CD4-positive, alpha-beta T cell treated with Interleukin-12 subunit alpha and Interleukin-12 subunit beta, for 1 hour (primary cell): Measurements from ENCODE around the gene PDE1A.
"Not testable (repeated sequence)": the region's sequence is repeated elsewhere in the genome, so short reads cannot be mapped to it uniquely, and the experiment has no call there.

Experiments used
- DNase-seq: peaks from one replicate; pipeline ENCODE4 v3.0.0-alpha.2; 2020

The PDE1A gene

DNA sequence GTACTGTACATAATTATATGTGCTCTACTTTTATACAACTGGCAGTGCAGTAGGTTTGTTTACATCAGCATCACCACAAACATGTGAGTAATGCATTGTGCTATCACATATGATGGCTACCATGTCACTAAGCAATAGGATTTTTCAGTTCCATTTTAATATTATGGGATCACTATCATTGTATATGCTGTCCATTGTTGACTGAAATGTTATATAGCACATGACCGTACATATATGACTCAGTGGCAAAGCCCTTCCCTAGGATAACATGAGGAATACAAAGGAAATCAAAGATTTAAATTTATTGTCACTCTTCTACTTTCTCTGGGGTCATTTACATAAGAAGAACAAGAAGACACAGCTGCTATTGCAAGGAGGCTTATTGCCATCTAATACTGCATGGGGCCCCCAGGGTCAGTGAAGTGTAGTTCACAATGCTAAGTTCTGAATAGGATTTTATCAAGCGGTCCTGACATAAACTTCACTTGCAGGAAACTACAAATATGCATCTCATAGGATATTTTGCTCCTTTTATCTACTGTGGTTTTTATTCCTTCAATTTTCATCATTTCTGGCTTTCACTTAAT lies 21.8 kb downstream of the PDE1A start:
- DNase-seq, result no peak

DNA sequence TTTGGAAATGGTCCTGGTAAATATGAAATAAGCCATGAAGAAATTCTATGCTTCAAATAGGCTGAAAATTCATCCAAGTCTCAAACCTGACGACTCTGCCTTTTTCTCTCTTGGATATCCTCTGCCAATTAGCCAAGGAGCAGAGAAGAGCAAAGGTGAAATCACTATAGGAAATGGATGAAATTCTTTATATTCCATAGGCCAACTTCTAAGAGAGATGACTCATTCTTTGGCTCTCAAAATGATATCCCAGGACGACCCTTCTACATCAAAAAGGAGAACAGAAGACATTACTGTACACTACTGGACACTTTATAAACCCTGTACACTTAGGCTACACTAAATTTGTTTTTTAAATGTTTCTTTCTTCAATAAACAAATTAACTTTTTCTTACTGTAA lies 22.7 kb downstream of the PDE1A start:
- no peak for DNase-seq

DNA sequence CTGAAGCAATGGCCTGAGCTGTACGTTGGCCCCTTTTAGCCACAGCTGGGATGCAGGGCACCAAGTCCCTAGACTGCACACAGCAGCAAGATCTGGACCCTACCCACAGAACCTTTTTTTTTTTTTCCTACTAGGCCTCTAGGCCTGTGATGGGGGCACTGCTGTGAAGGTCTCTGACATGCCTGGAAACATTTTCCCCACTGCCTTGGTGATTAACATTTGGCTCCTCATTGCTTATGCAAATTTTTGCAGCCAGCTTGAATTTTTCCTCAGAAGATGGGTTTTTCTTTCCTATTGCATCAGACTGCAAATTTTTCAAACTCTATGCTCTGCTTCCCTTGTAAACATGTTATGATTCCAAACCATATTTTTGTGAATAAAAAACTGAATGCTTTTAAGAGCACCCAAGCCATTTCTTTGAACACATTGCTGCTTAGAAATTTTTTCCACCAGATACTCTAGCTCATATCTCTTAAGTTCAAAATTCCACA lies 33.5 kb downstream of the PDE1A start:
- DNase-seq, result no peak

DNA sequence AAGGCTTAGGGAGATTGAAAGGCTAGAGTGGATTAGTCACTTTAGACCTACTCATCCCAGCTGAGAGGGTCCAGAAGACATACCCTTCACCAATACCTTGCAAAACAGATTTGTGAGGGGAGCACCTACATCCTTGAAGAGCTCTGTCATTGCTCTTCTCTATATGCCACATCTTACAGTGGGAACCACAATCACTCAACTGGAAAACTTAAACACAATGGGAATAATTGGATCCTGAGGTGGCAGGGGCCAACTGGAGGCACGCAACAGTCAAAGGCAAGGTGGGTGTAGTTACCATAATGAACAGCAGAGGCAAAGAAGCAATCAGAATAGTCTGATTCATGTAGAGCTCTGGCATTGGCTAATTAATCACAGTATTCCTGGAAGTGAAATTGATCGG lies 35.4 kb downstream of the PDE1A start:
- no peak for DNase-seq

DNA sequence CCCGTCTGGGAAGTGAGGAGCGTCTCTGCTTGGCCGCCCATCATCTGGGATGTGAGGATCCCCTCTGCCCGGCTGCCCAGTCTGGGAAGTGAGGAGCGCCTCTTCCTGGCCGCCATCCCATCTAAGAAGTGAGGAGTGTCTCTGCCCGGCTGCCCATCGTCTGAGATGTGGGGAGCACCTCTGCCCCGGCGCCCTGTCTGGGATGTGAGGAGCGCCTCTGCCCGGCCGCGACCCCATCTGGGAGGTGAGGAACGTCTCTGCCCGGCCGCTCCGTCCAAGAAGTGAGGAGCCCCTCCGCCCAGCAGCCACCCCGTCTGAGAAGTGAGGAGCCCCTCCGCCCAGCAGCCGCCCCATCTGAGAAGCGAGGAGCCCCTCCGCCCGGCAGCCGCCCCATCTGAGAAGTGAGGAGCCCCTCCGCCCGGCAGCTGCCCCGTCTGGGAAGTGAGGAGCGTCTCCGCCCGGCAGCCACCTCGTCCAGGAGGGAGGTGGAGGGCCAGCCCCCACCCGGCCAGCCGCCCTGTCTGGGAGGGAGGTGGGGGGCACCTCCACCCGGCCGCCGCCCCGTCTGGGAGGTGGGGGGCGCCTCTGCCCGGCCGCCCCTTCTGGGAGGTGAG lies 40.5 kb downstream of the PDE1A start:
- not testable (repeated sequence) for DNase-seq

DNA sequence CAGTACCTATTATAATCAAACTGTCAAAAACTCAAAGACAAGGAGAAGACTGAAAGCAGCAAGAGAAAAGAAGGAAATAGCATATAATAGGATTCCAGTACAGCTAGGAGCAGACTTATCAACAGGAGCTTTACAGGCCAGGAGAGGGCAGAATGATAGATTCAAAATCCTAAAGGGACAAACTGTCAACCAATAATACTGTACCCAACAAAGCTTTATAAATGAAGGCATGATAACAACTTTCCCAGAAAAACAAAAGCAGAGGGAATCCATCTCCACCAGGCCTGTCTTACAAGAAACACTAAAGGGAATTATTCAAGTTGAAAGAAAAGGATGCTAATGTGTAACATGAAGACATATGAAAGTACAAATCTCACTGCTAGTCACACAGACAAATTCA lies 42.0 kb downstream of the PDE1A start:
- DNase-seq, result no peak

DNA sequence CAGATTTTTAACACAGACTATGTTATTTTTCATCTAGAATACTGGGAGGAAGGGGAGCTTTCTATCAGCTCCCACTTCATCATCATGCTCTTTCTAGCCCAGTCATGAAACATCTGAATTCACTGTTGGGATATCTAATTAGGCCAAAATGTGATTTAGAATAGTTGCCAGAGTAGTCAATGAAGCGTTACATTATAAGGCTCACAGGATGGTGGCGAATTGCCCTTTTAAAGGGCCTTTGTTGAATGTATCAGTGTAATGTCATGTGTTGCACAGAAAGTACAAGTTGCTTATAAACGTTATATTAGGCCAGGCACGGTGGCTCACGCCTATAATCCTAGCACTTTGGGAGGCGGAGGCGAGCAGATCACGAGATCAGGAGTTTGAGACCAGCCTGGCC lies 45.6 kb downstream of the PDE1A start:
- DNase-seq, result no peak

DNA sequence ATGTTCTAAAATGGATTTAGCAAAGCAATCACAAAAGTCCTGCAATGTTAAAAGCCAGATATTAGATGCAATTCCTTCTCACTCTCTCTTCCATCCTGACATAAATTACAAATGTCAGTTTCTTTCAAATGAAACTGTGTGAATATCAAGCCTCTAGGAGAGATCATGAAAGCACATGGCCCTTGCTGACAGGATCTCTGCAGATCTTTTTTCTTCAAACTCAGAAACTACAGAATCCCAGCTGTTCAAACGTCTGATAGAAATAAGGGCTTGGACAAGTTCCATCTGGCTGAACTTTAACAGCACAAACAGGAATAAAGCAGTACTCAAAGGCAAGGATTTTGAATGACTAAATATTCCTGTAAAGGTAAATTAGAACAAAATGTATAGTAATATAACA lies 47.6 kb downstream of the PDE1A start:
- DNase-seq, result no peak

DNA sequence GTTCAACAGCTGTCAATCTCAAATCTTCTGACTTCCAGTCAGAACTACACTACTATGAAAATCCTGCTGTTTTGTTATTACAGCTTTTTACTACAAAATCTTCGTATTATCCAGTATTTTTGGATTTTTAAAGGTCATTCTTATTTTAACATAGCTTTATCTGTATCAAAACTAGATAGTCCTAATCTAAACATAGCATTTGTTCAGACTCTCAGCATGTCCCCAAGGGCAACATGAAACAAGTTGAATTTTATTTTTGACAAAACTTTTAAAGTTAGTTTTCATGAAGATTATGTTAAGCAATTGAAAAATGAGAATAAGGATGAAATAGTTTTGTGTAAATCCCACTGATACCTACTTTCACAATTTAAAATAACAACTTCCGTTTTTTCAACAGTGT lies 48.1 kb downstream of the PDE1A start:
- DNase-seq, result no peak

DNA sequence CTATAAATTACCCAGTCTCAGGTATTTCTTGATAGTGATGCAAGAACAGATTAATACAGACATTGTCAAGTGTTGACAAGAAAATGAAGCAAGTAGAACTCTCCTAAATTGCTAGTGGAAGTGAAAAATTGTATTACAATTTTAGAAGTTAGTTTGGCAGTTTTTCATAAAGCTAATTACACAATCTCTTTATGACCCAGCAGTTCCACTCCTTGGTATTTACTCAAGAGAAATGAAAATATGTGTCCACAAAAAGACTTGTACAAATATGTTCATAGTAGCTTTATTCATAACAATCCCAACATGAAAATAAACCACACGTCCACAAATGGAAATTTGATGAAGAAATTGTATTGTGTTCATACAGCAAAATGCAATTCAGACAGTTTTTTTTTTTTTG lies 49.4 kb downstream of the PDE1A start:
- DNase-seq, result no peak

DNA sequence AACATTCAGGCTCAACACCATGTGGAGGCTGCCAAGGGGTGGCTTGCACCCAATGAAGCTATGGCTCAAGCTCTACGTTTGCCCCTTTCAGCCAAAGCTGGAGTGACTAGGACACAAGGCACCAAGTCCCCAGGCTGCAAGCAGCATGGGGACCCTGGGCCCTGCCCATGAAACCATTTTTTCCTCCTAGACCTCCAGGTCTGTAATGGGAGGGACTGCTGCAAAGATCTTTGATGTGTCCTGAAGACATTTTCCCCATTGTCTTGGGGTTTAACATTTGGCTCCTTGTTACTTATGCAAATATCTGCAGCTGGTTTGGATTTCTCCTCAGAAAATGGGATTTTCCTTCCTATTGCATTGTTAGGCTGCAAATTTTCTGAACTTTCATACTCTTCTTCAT lies 51.0 kb downstream of the PDE1A start:
- DNase-seq, result no peak

DNA sequence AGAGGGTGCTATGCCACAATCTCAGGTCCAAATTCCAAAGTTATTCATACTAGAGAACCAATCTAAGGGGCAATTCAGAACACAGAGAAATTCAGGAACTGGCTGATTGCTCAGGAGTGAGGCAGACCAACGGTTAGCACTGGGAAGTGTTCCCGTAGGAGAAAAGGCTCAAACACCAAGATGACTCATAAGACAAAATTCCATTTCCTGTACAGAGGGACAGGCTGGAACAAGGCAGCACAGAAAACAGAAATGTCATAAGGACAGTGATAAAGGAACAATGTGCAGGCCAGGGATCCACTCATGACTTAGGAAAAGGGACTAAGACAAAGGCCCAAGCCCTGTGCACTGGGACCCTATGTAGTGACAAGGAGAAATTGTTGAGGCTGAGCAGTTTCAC lies 54.2 kb downstream of the PDE1A start:
- no peak for DNase-seq

DNA sequence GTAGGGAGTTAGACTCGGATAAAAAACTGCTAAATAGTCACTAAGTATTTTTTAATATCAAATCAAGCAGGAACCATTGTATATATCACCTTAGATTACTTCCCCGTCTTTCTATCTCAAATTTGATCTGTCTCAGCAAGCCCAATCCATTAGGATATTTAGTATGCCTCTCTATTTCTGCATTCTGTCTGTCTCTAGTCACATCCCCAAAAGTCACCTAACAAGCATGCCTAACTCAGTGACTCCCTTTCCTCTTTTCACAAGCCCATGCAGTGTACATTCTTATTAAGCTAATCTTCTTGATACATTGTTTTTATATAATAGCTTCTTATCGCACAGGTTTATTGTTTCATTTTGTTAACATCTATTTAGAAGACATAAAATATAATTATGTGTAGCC lies 57.8 kb downstream of the PDE1A start:
- DNase-seq, result no peak

DNA sequence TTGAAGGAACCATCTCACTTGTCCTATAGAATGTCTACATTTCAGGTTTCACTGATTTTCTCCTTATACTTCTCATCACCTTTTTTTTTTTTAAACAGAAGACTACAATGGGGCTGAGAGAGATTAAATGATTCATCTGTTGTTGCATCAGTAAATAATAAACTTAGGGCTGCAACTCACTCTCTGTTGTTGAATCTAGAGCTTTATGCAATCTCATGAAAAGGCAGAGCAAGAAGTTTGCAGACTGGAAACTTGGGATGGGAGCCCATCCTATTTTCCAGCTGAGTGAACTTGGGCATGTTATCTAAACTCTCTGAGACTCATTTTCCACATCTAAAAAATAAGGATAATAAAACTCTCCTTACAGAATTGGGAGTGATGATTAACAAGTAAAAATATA lies 58.4 kb downstream of the PDE1A start:
- DNase-seq, result no peak

DNA sequence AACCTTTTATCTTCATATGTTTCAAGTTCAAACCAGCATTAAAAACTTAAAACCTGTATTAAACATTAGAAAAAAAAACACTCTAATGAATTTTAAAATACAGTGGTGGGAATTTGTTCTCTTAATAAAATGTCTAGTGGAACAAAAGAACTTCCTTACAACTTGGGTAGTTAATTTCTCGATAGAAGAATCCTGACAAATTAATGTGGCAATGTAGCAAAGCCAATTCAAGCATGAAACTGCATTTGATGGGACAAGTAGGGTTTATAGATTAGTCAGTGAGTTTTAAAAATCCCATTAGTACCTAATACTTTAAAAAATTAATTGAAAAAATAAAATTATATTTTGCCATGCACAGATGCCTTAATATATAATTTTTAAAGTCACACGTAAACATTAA lies 59.4 kb downstream of the PDE1A start:
- no peak for DNase-seq

DNA sequence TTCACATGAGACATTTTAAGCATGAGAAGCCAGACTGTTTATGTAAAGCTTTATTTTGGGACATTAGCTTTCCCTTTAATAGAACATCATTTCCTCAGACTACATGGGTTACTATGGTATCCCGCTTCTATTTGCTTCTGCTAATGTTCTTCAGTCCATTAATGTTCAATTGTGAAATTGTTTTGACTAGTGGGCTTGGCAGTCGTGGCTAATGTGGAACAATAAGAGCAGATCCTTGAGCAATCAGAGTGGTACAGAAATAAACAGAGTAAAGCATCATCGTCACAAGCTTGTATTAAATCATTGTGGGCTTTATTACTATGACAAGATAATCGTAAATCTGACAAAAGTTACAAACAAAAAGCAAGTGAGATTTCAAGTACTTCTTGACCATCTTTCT lies 60.2 kb downstream of the PDE1A start:
- no peak for DNase-seq

DNA sequence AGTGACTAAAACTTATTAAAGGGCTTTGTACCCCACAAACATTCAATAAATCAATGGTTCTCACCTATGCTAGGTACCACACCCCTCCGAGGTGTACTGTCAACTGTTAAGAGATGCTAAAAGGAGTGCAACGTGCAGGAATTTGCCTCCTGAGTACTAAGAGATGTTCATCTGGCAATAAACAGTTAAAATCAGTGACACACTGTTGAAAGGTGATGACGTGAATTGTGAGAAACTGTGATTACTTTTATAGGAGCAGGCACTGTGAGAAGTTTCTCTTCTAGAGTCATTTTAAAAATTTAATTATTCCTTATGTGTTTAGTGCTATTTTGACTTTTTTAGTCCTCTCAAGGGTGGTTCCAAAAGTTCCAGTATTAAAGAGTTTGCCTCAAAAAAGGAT lies 61.0 kb downstream of the PDE1A start:
- no peak for DNase-seq

DNA sequence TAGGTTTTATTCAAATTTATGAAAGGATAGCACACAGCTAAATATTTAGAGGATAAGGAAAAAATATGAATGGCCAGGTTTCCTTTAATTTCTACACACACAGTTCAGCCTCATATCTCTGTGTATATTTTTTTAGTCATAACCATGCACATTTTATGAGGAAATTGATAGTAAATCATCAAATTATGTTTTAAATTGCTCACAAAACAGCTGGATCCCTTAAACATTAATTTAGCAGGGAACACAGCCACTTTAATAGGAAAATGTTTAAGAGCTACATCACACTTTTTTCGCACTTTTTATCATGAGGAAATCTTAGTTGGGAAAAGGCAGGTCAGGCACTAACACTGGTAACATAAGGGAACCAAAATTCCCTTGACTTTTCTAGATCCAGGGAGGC lies 65.4 kb downstream of the PDE1A start:
- DNase-seq, result no peak

DNA sequence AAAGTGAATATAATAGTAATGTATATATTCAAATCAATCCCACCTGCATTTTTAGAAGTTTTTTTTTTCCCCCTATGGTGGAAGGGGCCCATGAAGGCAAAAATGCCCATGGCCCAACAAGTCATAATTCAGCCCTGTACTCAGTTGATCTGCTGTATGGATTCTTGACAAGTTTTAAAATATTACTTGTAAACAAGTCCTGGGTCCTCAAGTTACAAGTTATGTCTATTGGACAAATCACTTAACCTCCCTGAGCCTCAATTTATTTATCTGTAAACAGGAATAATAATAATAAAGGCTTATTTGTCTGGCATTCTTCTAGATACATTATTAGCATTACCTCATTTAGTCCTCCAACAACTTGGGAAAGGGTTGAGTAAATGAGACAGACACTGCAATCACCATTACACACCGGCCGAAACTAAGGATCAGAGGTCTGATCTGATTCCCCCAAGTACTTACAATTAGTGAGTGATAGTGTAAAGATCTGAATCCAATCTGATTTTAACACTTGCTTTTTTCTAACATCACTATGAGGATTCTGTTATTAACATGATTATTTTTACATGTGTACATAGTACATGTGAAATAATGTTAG lies 66.1 kb downstream of the PDE1A start:
- no peak for DNase-seq

DNA sequence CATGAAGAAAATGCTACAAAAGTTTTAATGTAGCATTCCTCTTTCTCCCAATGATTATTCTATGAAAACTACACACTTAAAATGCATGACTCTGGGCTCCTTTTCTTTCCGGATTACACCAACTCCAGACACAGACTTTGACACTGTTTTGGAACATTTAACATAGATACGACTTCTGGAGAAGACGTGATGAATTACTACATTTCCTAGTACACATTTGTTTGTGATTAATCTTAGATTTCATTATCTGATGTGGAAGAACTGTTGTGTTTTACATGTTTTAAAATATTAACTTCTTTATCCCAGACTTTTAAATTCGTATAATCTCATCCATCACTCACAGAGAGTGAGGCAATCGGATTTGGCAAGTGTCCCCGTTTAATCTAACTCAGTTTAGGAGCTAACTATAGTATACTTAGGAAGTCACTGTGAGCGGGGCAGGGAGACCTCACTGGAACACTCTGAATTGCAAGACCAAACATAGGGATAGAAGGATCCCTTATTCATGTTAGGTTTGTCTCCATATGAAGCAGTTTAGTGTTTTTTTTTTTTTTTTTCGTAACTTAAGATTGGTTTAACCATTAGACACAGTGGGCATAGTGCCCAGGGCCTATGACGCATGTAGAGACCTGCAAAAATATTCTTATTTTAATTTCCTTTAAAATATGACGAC lies 66.7 kb downstream of the PDE1A start:
- DNase-seq, result no peak

DNA sequence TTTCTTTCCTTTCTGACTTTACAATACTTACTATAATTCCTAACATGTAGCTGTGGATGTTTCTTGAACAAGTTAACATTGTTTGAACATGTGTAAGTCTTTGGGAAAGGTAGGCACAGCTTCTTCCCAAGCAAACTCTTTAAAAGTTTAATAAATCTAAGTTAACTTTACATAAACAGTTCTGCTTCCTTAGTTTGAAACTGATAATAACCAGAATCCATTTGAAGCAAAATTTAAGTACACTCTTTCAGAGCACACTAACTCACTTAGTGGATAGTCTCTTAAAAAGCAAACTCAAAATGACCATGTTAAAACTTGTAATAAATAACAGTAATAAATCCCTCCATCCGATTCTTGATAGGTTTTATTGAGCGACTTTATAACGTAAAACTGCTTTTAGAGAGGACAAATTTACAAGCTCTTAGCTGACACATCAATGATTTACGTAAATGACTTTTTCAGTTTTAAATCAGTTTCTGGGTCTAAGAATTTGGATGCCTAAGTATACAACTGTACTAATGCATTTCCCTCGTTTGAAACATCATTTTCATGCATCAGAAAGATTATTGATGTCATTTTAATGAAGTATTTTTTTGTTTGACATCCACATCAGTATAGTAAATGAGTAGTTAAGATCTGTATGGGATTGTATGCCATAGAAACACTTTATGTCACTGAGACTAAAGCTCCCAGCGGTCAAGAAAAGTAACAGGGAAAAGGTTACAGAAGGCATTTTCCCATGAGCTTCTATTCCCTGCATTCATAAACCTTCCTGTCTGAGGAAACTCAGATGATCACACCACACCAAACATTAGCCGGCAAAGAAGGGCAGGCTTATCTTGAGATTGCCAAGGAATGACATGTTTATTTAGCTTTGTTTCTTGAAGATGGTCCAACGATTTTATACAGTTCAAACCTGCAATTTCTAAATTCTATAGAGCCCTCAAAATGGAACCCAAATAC lies 67.5 kb downstream of the PDE1A start:
- no peak for DNase-seq

DNA sequence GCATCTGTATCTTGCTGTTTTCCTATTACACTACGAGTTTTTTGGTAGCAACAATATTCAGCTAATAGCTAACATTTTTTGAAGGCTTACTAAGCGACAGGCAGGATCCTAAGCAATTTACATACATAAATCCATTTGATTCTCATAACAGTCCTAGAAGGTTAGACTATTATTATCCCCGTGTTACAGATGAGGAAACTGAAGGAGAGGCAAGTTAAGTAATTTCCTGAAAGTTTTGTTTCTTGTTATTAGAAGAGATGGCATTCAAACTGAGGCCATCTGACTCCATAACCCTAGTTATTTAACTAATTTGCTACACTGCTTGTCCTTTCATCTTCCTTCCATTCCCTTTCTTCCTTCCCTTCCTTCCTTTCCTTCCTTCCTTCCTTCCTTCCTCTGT lies 68.2 kb downstream of the PDE1A start:
- no peak for DNase-seq

DNA sequence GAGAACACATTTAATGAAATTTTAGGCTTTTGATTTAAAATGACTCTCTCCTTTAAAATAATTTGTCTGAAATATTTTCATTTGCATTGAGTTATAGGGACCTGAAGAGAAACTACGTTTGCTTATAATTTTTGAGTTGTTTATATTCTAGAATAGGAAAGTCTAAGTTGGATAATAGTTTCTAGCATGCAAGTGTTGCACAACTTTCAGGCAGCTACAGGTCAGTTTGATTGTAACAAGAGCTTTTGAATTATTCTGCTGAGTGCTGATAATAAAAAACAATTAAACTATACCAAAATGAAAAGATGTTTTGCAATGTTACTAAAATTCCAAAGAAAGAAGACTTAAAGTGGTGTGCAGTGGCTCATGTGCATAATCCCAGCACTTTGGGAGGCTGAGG lies 71.0 kb downstream of the PDE1A start:
- no peak for DNase-seq
